ENCODE measurements around the gene PLEKHA8.

The PLEKHA8 gene

GRCh38 chr7:30074422-30075030, 46.3 kb downstream of the PLEKHA8 start:
- peak; percentile 25 to 32 for TF ChIP-seq CTCF (IDR thresholded peaks at IDR 0.05)
- intact Hi-C loops (cut with DNase I; ENCODE audit: low total_unique reads) = no loop called here
- Histone ChIP-seq H3K36me3 (peaks cover 0 to 28% (median 24%) of the 10 kb centered on the region in 3 donors), H3K4me3 (no peak overlapping the region), H3K27ac (no peak overlapping the region), H3K4me1 (no peaks in the 10 kb centered on the region), H3K9me3 (no peaks in the 10 kb centered on the region), H3K27me3 (no peaks in the 10 kb centered on the region)
- no peak for DNase-seq

DNA sequence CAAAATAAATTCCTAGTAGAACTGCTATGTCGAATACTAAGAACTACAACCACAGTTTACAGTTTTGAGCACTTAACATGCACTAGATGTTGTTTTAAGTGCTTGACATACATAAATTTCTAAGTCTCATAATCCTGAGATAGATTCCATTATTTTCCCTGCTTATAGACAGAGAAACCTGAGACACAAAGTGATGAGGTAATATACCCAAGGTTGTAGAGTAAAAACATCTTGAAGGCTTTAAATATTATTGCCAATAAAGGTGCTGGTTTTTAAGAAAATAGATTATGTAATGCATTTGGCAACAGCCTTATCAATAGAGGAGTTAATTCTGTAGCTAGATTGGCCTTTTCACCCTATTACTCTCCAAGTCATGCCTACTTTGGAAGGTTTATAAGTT, 48.2 kb downstream of the PLEKHA8 start:
- H3K36me3 ChIP-seq = peaks cover 0 to 25% (median 21%) of the 10 kb centered on the region in 3 donors
- no peaks in the 10 kb centered on the region for H3K9me3 ChIP-seq
- no peaks in the 10 kb centered on the region for H3K27me3 ChIP-seq
- no peak overlapping the region for H3K27ac ChIP-seq
- no peak for TF ChIP-seq CTCF (IDR thresholded peaks at IDR 0.05)
- H3K4me3 ChIP-seq = no peak overlapping the region
- H3K4me1 ChIP-seq = no peaks in the 10 kb centered on the region
- intact Hi-C loops (cut with DNase I; ENCODE audit: low total_unique reads) = no loop called here
- no peak for DNase-seq

DNA sequence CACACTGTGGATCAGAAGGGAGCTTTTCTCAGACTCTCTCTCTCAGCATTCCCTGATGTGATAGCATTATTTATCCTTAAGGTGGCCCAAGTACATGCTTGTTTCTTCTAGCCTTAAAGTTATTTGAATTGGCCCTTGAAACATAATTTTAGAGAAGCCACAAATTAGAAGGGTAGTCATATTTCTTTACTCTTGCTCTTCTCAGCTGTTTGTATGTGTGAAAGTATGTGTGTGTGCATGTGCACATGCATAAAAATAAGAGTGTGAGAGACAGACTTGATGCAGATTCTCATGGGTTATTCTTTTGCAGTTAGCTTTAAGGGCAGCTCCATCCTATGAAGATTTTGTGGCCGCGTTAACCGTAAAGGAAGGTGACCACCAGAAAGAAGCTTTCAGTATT, 50.1 kb downstream of the PLEKHA8 start:
- H3K27me3 ChIP-seq = no peaks in the 10 kb centered on the region
- no peaks in the 10 kb centered on the region for H3K9me3 ChIP-seq
- no peak for DNase-seq
- intact Hi-C loops (cut with DNase I; ENCODE audit: low total_unique reads) = no loop called here
- H3K4me1 ChIP-seq = no peaks in the 10 kb centered on the region
- no peak overlapping the region for H3K27ac ChIP-seq
- no peak overlapping the region for H3K4me3 ChIP-seq
- no peak for TF ChIP-seq CTCF (IDR thresholded peaks at IDR 0.05)
- H3K36me3 ChIP-seq = peaks cover 0 to 22% (median 17%) of the 10 kb centered on the region in 3 donors

- H3K27ac ChIP-seq = no peak overlapping the region
- H3K4me3 ChIP-seq = no peak overlapping the region
- H3K9me3 ChIP-seq = no peaks in the 10 kb centered on the region
- H3K27me3 ChIP-seq = no peaks in the 10 kb centered on the region
- intact Hi-C loops (cut with DNase I; ENCODE audit: low total_unique reads) = no loop called here
- H3K36me3 ChIP-seq = peaks cover 0 to 20% (median 17%) of the 10 kb centered on the region in 3 donors
- TF ChIP-seq CTCF (IDR thresholded peaks at IDR 0.05) = no peak
- no peak for DNase-seq
- no peaks in the 10 kb centered on the region for H3K4me1 ChIP-seq
These were observed 51.7 kb downstream of the PLEKHA8 start for GRCh38 chr7:30079880-30080279.

- H3K27me3 ChIP-seq = no peaks in the 10 kb centered on the region
- no peak overlapping the region for H3K27ac ChIP-seq
- no peak overlapping the region for H3K4me3 ChIP-seq
- DNase-seq = no peak
- H3K36me3 ChIP-seq = peaks cover 0 to 16% (median 13%) of the 10 kb centered on the region in 3 donors
- intact Hi-C loops (cut with DNase I; ENCODE audit: low total_unique reads) = no loop called here
- no peaks in the 10 kb centered on the region for H3K4me1 ChIP-seq
- H3K9me3 ChIP-seq = no peaks in the 10 kb centered on the region
- no peak for TF ChIP-seq CTCF (IDR thresholded peaks at IDR 0.05)
These were observed 52.6 kb downstream of the PLEKHA8 start for GRCh38 chr7:30080818-30081217.

- no peaks in the 10 kb centered on the region for H3K4me1 ChIP-seq
- intact Hi-C loops (cut with DNase I; ENCODE audit: low total_unique reads) = no loop called here
- peaks cover 0 to 16% (median 13%) of the 10 kb centered on the region in 3 donors for H3K36me3 ChIP-seq
- H3K9me3 ChIP-seq = no peaks in the 10 kb centered on the region
- TF ChIP-seq CTCF (IDR thresholded peaks at IDR 0.05) = no peak
- no peak overlapping the region for H3K27ac ChIP-seq
- no peak for DNase-seq
- no peak overlapping the region for H3K4me3 ChIP-seq
- H3K27me3 ChIP-seq = no peaks in the 10 kb centered on the region
These were observed 54.5 kb downstream of the PLEKHA8 start for GRCh38 chr7:30082686-30083085.
